ENCODE data around the gene OBSCN.
"Not testable (repeated sequence)": the region's sequence is repeated elsewhere in the genome, so short reads cannot be mapped to it uniquely, and the experiment has no call there.

The OBSCN gene

DNA sequence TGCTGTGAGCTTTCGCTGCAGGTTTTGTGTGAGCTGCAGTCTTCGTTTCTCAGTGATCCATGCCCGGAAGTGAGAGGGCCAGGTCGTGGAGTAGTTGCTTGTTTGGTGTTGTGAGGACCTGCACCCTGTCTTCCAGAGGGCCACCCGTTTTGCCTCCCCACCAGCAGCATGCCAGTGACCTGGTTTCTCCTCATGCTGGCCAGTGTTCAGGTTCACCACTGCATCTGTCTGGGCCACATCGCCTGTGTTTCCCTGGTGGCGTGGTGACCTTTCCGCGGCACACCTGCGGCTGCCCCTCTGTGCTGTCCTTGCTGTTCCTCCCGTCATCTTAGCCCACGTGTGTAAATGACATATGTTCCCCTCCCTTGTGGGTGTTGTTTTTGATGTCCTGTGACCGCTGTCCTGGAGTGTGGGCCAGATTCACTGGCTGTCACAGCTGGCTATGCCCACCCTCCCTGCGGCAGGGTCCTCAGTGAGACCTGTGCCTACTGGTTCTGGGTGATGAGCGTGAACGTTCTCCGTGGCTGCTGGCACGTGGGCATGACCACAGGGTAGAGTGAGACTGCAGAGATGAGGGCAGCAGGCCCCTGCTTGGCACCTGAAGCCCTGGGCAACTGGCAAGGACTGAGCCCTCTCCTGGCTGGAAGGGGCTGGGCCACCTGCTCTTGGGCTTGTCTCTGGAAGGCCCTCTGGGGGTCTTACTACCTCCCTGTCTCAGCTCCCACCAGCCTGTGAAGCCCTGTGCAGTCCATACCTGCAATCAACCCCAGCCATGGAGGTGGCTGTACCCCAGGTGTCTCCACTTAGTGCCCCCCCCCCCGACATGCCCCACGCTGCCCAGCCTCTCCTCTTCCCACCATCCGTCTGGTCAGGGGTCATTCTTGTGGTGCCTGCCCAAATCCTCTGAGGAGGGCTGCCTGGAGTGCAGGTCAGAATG is 35.0 kb upstream of the OBSCN start:
- no peak for DNase-seq

GRCh38 chr1:228173528-228174481 is 34.0 kb upstream of the OBSCN start:
- DNase-seq, result peak; percentile 81

GRCh38 chr1:228174482-228175315 is 33.1 kb upstream of the OBSCN start:
- DNase-seq, result peak; percentile 77

GRCh38 chr1:228175316-228176023 is 32.4 kb upstream of the OBSCN start:
- no peak for DNase-seq

- DNase-seq, result no peak
These were observed 31.8 kb upstream of the OBSCN start for GRCh38 chr1:228176024-228176395.

- no peak for DNase-seq
These were observed 31.2 kb upstream of the OBSCN start for GRCh38 chr1:228176461-228177182.

DNA sequence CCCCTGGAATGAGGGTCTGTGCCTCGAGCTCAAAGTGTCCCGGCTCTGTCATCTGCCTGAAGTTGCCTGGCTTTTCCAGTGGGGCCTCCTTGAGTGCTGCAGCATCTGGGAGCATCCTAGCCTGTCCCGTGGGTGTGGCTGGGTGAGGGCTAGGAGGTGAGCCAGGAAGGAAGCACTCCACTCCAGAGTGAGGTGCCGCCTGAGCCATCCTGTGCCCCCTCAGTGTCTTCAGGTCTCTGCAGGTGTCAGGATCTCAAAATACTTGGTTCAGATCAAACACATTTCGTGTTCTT is 30.7 kb upstream of the OBSCN start:
- DNase-seq, result no peak

GRCh38 chr1:228177721-228178710 is 29.8 kb upstream of the OBSCN start:
- peak; percentile 25 for DNase-seq

GRCh38 chr1:228178737-228179684 is 28.8 kb upstream of the OBSCN start:
- peak; percentile 25 for DNase-seq

- DNase-seq, result peak; percentile 43
These were observed 27.4 kb upstream of the OBSCN start for GRCh38 chr1:228180271-228180958.

GRCh38 chr1:228180959-228181644 is 26.7 kb upstream of the OBSCN start:
- peak; percentile 32 for DNase-seq

DNA sequence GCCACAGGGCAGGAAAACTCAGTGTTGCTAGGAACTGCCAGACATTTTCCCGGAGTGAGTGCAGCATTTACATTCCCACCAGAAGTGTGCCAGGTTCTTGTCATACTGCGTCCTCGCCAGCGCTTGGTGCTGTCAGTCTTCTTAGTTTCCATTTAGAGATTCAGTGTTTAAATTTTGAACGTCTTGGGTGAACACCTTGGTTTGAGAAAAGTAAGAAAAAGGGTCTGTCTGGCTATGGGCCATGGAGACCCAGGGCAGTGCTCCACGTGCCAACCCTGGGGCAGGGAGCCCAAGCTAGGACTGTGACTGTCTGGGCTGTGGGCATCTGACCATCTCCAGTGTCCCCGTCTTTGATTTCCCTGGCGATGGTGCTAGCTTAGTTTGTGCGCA is 26.2 kb upstream of the OBSCN start:
- peak; percentile 48 for DNase-seq

GRCh38 chr1:228182296-228183030 is 25.4 kb upstream of the OBSCN start:
- DNase-seq, result peak; percentile 42

- DNase-seq, result peak; percentile 37
These were observed 23.7 kb upstream of the OBSCN start for GRCh38 chr1:228184152-228184551.

DNA sequence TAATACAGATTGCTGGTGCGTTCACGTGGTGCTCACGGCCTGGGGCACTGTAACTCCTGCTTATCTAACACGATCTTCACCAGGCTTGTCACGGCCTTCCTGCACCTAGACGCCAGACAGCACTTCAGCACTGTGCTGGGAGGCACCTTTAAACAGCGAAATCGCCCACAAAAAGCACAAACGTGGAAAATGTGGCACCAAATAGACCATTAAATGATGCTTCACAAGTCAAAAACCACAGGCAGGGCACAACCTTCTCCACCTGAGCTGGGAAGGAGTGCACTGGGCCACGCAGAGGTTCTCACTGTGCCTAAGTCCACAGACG is 22.2 kb upstream of the OBSCN start:
- peak; percentile 46 for DNase-seq

GRCh38 chr1:228188249-228188648 is 19.6 kb upstream of the OBSCN start:
- not testable (repeated sequence) for DNase-seq

GRCh38 chr1:228190182-228190581 is 17.7 kb upstream of the OBSCN start:
- DNase-seq, result peak; percentile 28
